ENCODE measurements around the gene SMC5. TPM values are rescaled to one million over a fixed set of nuclear protein-coding genes. Genes with fewer than 3 reads are reported as not detected.

The SMC5 gene
- total RNA-seq, 2 donors from 2014 or later = 22.6 to 46.1 TPM

DNA sequence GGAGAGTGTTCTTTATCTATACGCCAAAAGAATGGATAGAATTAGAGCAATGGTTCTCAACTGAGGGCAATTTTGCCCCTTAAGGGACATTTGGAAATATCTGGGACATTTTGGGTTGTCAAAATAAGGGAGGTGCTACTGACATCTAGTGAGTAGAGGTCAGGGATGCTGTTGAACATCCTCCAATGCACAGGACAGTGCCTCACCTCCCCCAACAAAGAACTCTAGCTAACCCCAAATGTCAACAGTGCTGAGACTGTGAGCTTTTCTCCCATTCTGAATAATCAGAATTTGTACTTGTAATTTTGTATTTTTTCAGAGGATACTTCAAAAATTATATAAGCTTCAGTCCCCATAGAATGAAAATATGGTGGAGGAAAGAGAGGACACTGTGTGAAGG is 8.6 kb upstream of the SMC5 start:
- no peak for DNase-seq (ENCODE audit: low spot score)
- Histone ChIP-seq H3K36me3 (no peaks in the 10 kb centered on the region), H3K4me1 (ENCODE audit: control insufficient read depth in 1 of 2, low read depth in 2 of 2) (peaks cover 1 to 4% of the 10 kb centered on the region in 2 donors), H3K27me3 (replicated peaks; ENCODE audit: insufficient read depth) (no peaks in the 10 kb centered on the region), H3K9me3 (no peaks in the 10 kb centered on the region), H3K27ac (no peak overlapping the region), H3K4me3 (no peak overlapping the region)
- ATAC-seq (ENCODE audit: insufficient number of reproducible peaks, low FRiP score, low read depth) = no peak
- TF ChIP-seq, protein P1, sequence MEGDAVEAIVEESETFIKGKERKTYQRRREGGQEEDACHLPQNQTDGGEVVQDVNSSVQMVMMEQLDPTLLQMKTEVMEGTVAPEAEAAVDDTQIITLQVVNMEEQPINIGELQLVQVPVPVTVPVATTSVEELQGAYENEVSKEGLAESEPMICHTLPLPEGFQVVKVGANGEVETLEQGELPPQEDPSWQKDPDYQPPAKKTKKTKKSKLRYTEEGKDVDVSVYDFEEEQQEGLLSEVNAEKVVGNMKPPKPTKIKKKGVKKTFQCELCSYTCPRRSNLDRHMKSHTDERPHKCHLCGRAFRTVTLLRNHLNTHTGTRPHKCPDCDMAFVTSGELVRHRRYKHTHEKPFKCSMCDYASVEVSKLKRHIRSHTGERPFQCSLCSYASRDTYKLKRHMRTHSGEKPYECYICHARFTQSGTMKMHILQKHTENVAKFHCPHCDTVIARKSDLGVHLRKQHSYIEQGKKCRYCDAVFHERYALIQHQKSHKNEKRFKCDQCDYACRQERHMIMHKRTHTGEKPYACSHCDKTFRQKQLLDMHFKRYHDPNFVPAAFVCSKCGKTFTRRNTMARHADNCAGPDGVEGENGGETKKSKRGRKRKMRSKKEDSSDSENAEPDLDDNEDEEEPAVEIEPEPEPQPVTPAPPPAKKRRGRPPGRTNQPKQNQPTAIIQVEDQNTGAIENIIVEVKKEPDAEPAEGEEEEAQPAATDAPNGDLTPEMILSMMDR (IDR thresholded peaks at IDR 0.05) = no peak

GRCh38 chr9:70255486-70255885 is 3.3 kb upstream of the SMC5 start:
- H3K27ac ChIP-seq = peak overlapping the region in 1 of 2 donors; percentile 19
- H3K36me3 ChIP-seq = no peaks in the 10 kb centered on the region
- peak overlapping the region; percentile 85 for H3K4me3 ChIP-seq
- no peaks in the 10 kb centered on the region for H3K27me3 ChIP-seq (replicated peaks; ENCODE audit: insufficient read depth)
- DNase-seq (ENCODE audit: low spot score) (no peak), ATAC-seq (ENCODE audit: insufficient number of reproducible peaks, low FRiP score, low read depth) (no peak)
- TF ChIP-seq, protein P1 (IDR thresholded peaks at IDR 0.05) = no peak
- H3K4me1 ChIP-seq (ENCODE audit: control insufficient read depth in 1 of 2, low read depth in 2 of 2) = peaks cover 19 to 34% of the 10 kb centered on the region in 2 donors
- no peaks in the 10 kb centered on the region for H3K9me3 ChIP-seq

GRCh38 chr9:70256123-70256551 is 2.6 kb upstream of the SMC5 start:
- Histone ChIP-seq H3K27me3 (replicated peaks; ENCODE audit: insufficient read depth) (no peaks in the 10 kb centered on the region), H3K4me3 (peak overlapping the region; percentile 85), H3K27ac (peak overlapping the region; percentile 19 to 24), H3K4me1 (ENCODE audit: control insufficient read depth in 1 of 2, low read depth in 2 of 2) (peaks cover 25 to 41% of the 10 kb centered on the region in 2 donors), H3K36me3 (no peaks in the 10 kb centered on the region), H3K9me3 (no peaks in the 10 kb centered on the region)
- TF ChIP-seq, protein P1 (IDR thresholded peaks at IDR 0.05) = no peak
- ATAC-seq (ENCODE audit: insufficient number of reproducible peaks, low FRiP score, low read depth) (no peak), DNase-seq (ENCODE audit: low spot score) (no peak)

DNA sequence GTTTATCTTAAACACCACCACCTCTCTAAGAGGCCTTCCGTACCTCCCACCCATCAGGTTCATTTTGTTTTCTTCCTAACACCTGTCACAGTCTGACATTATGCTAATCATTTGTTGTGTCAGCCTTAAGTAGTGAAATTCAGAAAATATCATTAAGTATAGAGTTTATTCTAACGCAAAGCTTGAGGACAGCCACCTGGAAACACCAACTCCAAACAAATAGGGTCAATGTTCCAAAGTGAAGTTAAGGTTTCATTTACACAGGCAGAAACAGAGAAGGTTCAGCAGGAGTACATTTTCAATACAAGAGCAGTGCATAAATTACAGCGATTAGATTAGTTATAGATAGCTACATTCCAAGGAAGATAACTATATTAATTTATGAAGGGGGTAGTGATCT is 1.3 kb upstream of the SMC5 start:
- H3K4me1 ChIP-seq (ENCODE audit: control insufficient read depth in 1 of 2, low read depth in 2 of 2) = peaks cover 34 to 54% of the 10 kb centered on the region in 2 donors
- peak overlapping the region; percentile 85 for H3K4me3 ChIP-seq
- TF ChIP-seq, protein P1 (IDR thresholded peaks at IDR 0.05) = no peak
- peaks cover 3% of the 10 kb centered on the region for H3K36me3 ChIP-seq
- H3K9me3 ChIP-seq = no peaks in the 10 kb centered on the region
- no peaks in the 10 kb centered on the region for H3K27me3 ChIP-seq (replicated peaks; ENCODE audit: insufficient read depth)
- DNase-seq (ENCODE audit: low spot score) = no peak
- ATAC-seq (ENCODE audit: insufficient number of reproducible peaks, low FRiP score, low read depth) = no peak
- H3K27ac ChIP-seq = peak overlapping the region; percentile 91 to 93

- H3K36me3 ChIP-seq = peaks cover 3% of the 10 kb centered on the region
- H3K27me3 ChIP-seq (replicated peaks; ENCODE audit: insufficient read depth) = no peaks in the 10 kb centered on the region
- peaks cover 38 to 61% of the 10 kb centered on the region in 2 donors for H3K4me1 ChIP-seq (ENCODE audit: control insufficient read depth in 1 of 2, low read depth in 2 of 2)
- ATAC-seq (ENCODE audit: insufficient number of reproducible peaks, low FRiP score, low read depth) = peak; percentile 49
- no peaks in the 10 kb centered on the region for H3K9me3 ChIP-seq
- H3K27ac ChIP-seq = peak overlapping the region; percentile 91 to 93
- peak overlapping the region; percentile 85 for H3K4me3 ChIP-seq
- TF ChIP-seq, protein P1 (IDR thresholded peaks at IDR 0.05) = no peak
- DNase-seq (ENCODE audit: low spot score) = no peak
Observed at GRCh38 chr9:70257991-70258691, 637 bp upstream of the SMC5 start.

Measured in thoracic aorta (tissue), 2 donors.